Effector memory CD4-positive, alpha-beta T cell (primary cell): ENCODE data around the gene LY86.

Experiments used
- DNase-seq, 3 donors: peaks; one replicate each; pipeline ENCODE4 v3.0.0-alpha.2; 2020
- H3K27ac ChIP-seq: 2 replicates; pipeline ENCODE4 v1.7.0; 2013; ENCODE audit warnings: mild to moderate bottlenecking, low read length, moderate library complexity; ENCODE audit not compliant: insufficient read depth, poor library complexity, severe bottlenecking
- H3K27me3 ChIP-seq: replicated peaks from 2 replicates; pipeline ENCODE4 v1.7.0; 2013; ENCODE audit warnings: mild to moderate bottlenecking, low read length; ENCODE audit not compliant: insufficient read depth, control insufficient read depth, poor library complexity, severe bottlenecking
- H3K36me3 ChIP-seq: 2 replicates; pipeline ENCODE4 v1.7.0; 2013; ENCODE audit warnings: mild to moderate bottlenecking, low read length, moderate library complexity; ENCODE audit not compliant: control insufficient read depth, insufficient read depth
- H3K4me1 ChIP-seq: 2 replicates; pipeline ENCODE4 v1.7.0; 2013; ENCODE audit warnings: low read length, mild to moderate bottlenecking; ENCODE audit not compliant: control insufficient read depth, insufficient read depth, poor library complexity, severe bottlenecking
- H3K4me3 ChIP-seq: 2 replicates; pipeline ENCODE4 v1.7.0; 2013; ENCODE audit warnings: low read length, low read depth, mild to moderate bottlenecking; ENCODE audit not compliant: insufficient read depth, poor library complexity, severe bottlenecking
- H3K9me3 ChIP-seq: 2 replicates; pipeline ENCODE4 v1.7.0; 2013; ENCODE audit warnings: mild to moderate bottlenecking, low read length, moderate library complexity; ENCODE audit not compliant: control insufficient read depth
- total RNA-seq, 3 donors: gene quantifications; one replicate each; lab custom pipeline; 2026; lab: John Stamatoyannopoulos, UW

LY86 gene
- 0 to 0.77 (median 0) reads per million in 3 donors for total RNA-seq

DNA sequence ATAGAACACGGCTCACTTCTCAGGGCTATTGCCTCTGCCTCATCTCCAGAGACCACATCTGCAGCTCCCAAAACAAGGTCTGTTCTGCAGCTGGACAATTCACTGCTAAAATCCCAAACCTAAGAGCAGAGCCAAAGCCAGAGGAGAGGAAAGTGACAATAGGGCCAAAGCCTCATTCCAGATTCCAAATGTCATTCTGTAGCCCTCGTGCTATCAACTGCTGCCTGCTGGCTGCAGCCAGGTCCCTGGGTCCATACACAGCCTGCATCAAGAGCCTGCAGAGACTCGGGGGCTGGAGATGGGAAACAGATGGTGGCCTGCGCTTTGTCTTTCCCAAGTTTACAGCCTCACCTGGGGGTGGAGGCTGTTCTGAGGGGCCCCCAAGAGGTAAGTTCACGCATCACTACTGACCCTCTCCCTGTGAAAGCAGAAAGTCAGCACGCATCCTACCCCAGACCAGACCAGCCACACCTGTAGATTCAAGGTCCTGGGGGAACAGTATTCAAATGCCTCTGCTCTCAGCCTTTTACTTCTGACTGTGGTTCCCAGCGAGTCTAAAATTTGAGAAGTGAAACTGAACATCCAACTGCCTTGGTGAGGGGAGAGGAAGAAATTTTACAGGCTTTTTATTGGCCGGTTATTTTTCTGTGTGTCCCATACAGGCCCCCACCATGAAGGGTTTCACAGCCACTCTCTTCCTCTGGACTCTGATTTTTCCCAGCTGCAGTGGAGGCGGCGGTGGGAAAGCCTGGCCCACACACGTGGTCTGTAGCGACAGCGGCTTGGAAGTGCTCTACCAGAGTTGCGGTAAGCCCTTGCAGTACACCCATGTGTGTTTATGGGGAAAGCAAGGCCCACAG lies at the start of gene LY86:
Gene LY86, plus strand, starts transcription at position 657 of the 860 bp plus-strand sequence. Its CDS starts 15 bp downstream, at position 672.
- DNase-seq: no peak
- no peaks in the 10 kb centered on the region for H3K36me3 ChIP-seq
- no peak within 1 kb of the TSS for H3K27ac ChIP-seq
- H3K4me1 ChIP-seq: no peaks in the 10 kb centered on the region
- no peak within 1 kb of the TSS for H3K4me3 ChIP-seq
- H3K9me3 ChIP-seq: no peaks in the 10 kb centered on the region
- H3K27me3 ChIP-seq: no peaks in the 10 kb centered on the region

DNA sequence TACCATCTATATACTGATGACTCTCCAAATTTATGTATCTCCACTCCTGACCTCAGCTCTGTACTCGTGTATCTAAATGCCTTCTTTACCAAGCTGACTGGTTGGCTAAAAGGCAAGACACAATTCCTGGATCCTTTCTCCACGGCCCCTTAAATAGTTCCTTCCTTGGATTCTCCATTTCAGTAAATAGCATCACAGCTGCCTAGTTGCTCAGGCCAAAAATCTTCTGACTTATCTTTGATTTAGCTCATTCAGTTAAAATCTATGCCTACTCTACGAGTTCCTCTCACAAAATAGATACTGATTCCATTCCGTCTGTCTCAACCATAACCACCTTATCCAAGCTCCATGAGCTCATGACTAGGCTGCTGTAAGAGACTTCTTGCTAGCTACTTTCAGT lies 49.5 kb upstream of the LY86 start:
- no peaks in the 10 kb centered on the region for H3K9me3 ChIP-seq
- no peak overlapping the region for H3K27ac ChIP-seq
- H3K4me3 ChIP-seq: no peak overlapping the region
- H3K36me3 ChIP-seq: no peaks in the 10 kb centered on the region
- no peak for DNase-seq
- no peaks in the 10 kb centered on the region for H3K27me3 ChIP-seq
- H3K4me1 ChIP-seq: no peaks in the 10 kb centered on the region

DNA sequence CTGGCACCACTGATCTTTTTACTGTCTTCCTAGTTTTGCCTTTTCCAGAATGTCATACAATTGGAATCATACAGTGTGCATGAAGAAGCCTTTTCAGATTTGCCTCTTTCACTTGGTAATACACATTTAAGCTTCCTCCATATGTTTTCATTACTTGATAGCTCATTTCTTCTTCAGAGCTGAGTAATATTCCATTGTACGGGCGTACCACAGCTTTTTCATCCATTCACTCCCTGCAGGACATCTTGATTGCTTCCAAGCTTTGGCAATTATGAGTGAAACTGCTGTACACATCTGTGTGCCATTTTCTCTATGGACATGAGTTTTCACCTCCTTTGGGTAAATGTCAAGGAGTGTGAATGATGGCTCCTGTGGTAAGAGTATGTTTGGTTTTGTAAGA lies 46.2 kb upstream of the LY86 start:
- DNase-seq: no peak
- Histone ChIP-seq H3K27ac (no peak overlapping the region), H3K36me3 (no peaks in the 10 kb centered on the region), H3K4me1 (peaks cover 9% of the 10 kb centered on the region), H3K4me3 (no peak overlapping the region), H3K9me3 (no peaks in the 10 kb centered on the region), H3K27me3 (peaks cover 17% of the 10 kb centered on the region)

DNA sequence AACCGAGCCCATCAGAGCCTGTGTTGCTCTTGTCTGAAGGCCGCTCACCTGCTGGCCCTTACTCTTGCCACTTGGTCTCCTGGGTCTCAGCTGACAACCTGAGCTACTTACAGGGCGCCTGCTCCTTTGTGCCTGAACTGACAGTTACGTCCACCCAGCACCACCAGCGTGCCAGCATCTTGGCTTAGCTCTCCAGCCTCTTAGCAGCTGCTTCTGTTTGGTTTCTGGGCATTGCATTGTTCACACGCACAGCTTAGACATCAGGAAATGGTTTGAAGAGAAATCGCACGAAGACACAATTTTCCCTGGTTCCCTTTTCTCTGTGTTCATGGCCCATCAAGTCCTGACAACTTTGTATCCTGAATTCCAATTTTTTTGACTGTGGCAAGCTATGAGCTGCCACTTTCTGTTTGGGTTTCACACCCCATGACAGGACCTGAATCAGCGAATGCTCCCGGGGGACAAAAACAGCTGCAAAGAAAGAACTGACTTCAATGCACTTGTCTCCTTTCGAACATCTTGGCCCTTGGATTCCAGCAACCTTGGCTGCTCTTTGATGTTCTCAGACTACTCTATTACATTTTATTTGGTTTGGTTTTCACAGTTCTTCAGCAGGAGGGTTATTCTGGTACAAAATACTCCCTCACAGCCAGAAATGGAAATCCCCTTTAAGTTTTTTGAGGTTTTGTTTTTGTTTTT lies 45.2 kb upstream of the LY86 start:
- H3K36me3 ChIP-seq: no peaks in the 10 kb centered on the region
- no peak for DNase-seq
- peaks cover 17% of the 10 kb centered on the region for H3K27me3 ChIP-seq
- H3K27ac ChIP-seq: no peak overlapping the region
- no peak overlapping the region for H3K4me3 ChIP-seq
- peaks cover 9% of the 10 kb centered on the region for H3K4me1 ChIP-seq
- no peaks in the 10 kb centered on the region for H3K9me3 ChIP-seq

DNA sequence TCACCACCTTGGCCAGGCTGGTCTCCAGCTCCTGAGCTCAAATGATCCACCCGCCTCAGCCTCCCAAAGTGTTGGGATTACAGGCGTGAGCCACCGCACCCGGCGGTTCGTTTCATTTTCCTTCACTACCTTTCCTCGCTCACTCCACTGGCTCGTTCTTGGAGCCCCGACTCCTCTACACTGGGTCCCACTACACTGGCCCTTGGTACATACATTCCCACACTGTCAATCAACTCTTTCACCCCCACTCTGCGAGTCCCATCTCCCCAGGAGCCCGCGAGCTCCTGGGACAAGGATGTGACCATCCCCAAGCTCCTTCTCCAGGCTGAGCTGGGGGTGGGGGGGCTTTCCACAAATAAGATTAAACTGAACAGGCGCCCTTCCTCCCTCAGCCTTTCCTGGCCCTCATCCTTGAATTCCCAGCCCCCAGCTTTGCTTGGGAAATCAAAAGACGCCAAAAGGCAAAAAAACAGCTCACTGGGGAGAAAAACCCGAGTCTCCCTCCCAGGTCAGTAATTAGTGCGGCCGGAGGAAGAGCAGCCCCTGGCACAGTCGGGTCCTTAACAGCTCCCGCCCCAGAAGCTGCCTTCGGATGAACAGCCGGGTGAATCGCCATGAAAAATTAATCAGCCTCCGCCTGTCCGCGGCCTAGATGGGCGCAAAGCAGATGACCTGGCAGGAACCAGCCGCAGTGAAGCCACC lies 42.8 kb upstream of the LY86 start:
- Histone ChIP-seq H3K27ac (no peak overlapping the region), H3K36me3 (no peaks in the 10 kb centered on the region), H3K4me3 (peak overlapping the region; percentile 33), H3K27me3 (peaks cover 17% of the 10 kb centered on the region), H3K4me1 (peaks cover 9% of the 10 kb centered on the region), H3K9me3 (no peaks in the 10 kb centered on the region)
- DNase-seq: no peak

DNA sequence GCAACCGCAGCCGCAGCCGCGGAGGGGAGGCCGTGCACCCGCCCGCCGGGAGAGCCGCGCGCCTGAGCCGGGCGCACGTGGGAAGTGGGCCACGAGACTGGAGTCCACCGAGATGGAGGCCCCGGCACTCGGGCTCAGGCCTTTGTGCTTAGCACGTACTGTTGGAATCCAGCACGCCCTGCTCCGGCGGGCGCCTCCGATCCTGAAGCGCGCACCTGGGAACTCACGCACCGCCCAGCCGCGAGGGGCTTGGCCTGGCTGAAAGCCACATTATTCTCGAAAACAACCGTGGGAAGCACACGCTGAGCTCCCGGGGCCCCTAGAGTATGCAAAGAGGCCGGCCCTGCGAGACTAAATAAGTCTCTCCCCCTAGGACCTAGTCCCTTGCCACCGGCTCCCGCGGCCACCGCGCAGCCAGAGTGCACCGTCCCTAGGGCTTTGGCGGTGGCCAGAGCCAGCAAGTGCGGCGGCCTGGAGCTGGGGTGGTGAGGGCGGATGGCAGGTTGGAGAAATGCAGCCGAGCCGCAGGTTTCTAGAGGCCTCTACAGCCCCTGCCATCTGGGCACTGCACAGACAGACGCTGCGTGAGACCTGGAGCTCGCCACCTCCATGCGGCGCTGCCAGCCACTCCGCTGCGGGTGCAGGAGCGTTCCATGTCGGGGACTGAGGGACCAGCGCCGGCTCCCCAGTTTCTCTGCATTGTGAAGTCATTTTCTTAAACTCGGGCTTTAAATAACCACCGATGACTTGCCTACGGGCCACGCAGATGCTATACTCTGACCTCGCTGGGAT lies 42.0 kb upstream of the LY86 start:
- H3K27ac ChIP-seq: no peak overlapping the region
- no peaks in the 10 kb centered on the region for H3K36me3 ChIP-seq
- H3K9me3 ChIP-seq: no peaks in the 10 kb centered on the region
- peaks cover 9% of the 10 kb centered on the region for H3K4me1 ChIP-seq
- DNase-seq: no peak
- H3K27me3 ChIP-seq: peaks cover 17% of the 10 kb centered on the region
- peak overlapping the region; percentile 33 for H3K4me3 ChIP-seq

DNA sequence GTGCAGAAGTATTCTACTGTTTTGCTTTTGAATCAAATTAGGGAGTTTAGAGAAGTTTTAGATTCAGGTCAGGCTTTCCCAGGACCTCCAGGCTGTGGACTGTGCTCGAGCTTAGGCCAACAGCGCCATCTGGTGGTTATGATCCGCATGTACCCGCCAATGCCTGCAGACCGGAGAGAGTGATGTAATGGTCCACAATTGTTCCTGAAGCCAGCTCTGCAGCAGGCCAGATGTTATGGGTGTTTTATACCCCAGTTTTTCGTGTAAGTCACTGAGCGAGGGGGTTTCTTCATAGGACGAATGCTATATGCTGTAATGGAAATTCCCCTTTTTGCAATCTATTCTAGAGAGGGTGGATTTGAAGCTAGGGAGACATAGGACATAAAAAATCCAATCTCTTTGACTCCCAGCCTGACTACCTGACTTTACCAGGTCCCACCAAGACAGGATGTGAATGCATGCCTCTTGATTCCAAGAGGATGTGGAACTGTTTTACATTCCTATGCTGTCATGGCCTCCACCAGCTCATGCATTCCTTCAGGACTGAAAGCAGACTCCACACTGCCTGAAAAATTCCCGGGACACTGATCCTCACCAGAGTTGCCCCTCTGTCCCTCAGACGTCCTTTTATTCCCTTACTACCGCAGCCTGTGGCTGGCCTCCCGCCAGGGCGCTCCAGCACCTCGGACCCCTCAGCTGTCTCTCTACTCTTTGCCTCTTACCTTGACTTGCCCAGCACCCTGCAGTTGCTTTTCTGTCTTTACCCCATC lies 41.2 kb upstream of the LY86 start:
- no peak overlapping the region for H3K27ac ChIP-seq
- H3K4me3 ChIP-seq: peak overlapping the region; percentile 33
- no peaks in the 10 kb centered on the region for H3K36me3 ChIP-seq
- H3K4me1 ChIP-seq: peaks cover 9% of the 10 kb centered on the region
- H3K9me3 ChIP-seq: no peaks in the 10 kb centered on the region
- peak; percentile 46 to 65 (median 59) for DNase-seq
- peaks cover 17% of the 10 kb centered on the region for H3K27me3 ChIP-seq

DNA sequence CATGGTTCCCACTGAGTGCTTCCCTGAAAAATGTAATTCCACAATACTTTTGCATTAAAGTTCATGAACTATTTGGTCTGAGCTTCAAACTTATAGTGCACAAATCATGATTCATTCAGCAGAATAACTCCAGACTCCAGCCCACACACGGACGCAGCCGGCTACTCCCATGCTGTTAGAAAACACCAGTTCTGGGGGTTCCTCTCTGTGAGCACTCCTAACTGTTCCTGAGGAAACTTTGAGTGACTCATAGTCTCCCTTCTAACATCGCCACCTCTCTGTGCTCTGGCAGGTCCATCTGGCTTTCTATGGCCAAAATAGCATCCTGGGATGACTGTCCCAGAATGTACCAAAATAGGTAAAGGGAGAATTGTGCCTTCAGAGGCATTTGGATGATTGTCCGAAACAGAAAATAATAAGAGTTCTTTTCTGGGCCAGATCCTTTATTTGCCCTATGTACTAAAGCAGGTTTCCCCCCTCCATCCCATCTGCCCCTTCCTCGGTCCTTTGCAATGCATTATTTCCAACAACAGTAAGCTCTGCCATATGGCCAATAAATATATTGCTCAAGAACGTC lies 32.3 kb upstream of the LY86 start:
- Histone ChIP-seq H3K4me1 (no peaks in the 10 kb centered on the region), H3K9me3 (no peaks in the 10 kb centered on the region), H3K27ac (no peak overlapping the region), H3K4me3 (no peak overlapping the region), H3K27me3 (no peaks in the 10 kb centered on the region), H3K36me3 (no peaks in the 10 kb centered on the region)
- no peak for DNase-seq
